Measurements from ENCODE around the gene FOXC2.

DNA sequence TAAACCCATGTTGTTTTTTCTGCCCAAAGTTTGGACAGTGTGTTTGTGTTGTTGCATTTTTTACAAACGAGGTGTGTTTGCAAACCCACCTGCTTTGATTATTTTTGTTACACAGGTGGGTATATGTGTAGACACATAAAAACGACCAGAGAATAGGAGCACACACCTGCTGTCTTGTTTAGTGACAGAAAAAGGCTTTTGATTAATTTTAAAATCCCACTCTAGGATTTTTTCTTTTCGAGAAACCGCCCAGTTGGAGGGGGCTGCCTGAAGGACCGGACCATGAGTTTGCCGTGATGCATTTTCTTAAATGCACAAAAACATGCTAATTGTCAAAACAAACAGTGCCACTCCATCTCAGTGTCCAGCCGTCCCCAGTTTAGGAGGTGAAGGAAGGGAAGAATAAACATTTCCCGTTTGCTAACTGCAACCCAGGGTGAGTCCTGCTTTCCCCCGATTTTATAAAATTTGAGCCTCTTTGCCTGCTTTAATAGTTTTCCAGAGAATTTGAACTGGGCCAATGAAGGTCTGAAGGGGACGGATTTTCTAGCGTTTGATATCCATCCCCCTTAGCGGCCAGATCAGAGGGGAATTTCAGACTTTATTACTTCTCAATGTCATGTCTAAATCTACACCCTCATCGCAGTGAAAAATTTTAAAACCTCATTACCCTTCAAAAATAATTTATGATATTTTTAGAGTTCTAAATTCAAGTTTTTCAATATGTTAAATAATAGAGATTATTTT lies 3.2 kb downstream of the FOXC2 start:
- TF ChIP-seq POLR2AphosphoS5 (IDR thresholded peaks at IDR 0.05; ENCODE audit: low read depth, low read length) (no peak), POLR2A (IDR thresholded peaks at IDR 0.05; ENCODE audit: low read depth, low read length) (no peak), PAX5 (IDR thresholded peaks at IDR 0.05; ENCODE audit: insufficient read depth, low read length, severe bottlenecking) (no peak)
